Neutrophil (primary cell): ENCODE measurements around the gene SMNDC1.
A peak's percentile ranks its signal among the peaks of the same experiment; 100 is the strongest.
"Not testable (repeated sequence)": the region's sequence is repeated elsewhere in the genome, so short reads cannot be mapped to it uniquely, and the experiment has no call there.

Experiments
- H3K27ac ChIP-seq: fragments of 200-600 bp; sonication (generic); 2 replicates; pipeline ENCODE4 v1.5.1; 2016; ENCODE audit warnings: mild to moderate bottlenecking, moderate library complexity
- H3K27me3 ChIP-seq: fragments of 200-600 bp; sonication (generic); 2 replicates; pipeline ENCODE4 v1.6.0; 2016; ENCODE audit warnings: mild to moderate bottlenecking
- H3K36me3 ChIP-seq: fragments of 200-600 bp; sonication (generic); 2 replicates; pipeline ENCODE4 v1.5.1; 2017
- H3K4me1 ChIP-seq, 2 experiments: fragments of 200-600 bp in 1 of 2; sonication (generic) in 1 of 2; 1 replicate in 1 of 2; 2 replicates in 1 of 2; pipeline versions ENCODE4 v1.5.1 to v1.6.1; 2013 to 2016; ENCODE audit warnings: low read depth in 1 of 2, low read length in 1 of 2, mild to moderate bottlenecking in 1 of 2, moderate library complexity in 1 of 2; ENCODE audit not compliant: control insufficient read depth in 1 of 2, insufficient read depth in 1 of 2
- H3K4me3 ChIP-seq, 2 experiments: fragments of 200-600 bp in 1 of 2; sonication (generic) in 1 of 2; 1 replicate in 1 of 2; 2 replicates in 1 of 2; pipeline ENCODE4 v1.5.1; 2013 to 2016; ENCODE audit warnings: low read depth in 1 of 2, low read length in 1 of 2, mild to moderate bottlenecking in 1 of 2, moderate library complexity in 1 of 2
- H3K9me3 ChIP-seq: fragments of 200-600 bp; sonication (generic); 2 replicates; pipeline ENCODE4 v1.5.1; 2016
- CTCF ChIP-seq: fragments of 200-600 bp; sonication (generic); IDR thresholded peaks from 2 replicates; pipeline ENCODE4 v1.5.1; 2016; ENCODE audit warnings: antibody characterized with exemption

SMNDC1 gene

GRCh38 chr10:110259317-110259716, 45.4 kb downstream of the SMNDC1 start:
- H3K9me3 ChIP-seq: no peaks in the 10 kb centered on the region
- no peak overlapping the region for H3K4me3 ChIP-seq
- H3K27me3 ChIP-seq: no peaks in the 10 kb centered on the region
- no peak overlapping the region for H3K27ac ChIP-seq
- no peak for TF ChIP-seq CTCF
- H3K4me1 ChIP-seq: peaks cover 0 to 3% of the 10 kb centered on the region in 2 experiments
- peaks cover 4% of the 10 kb centered on the region for H3K36me3 ChIP-seq

- no peak for TF ChIP-seq CTCF
- peaks cover 0 to 3% of the 10 kb centered on the region in 2 experiments for H3K4me1 ChIP-seq
- H3K9me3 ChIP-seq: no peaks in the 10 kb centered on the region
- no peak overlapping the region for H3K27ac ChIP-seq
- no peaks in the 10 kb centered on the region for H3K27me3 ChIP-seq
- H3K36me3 ChIP-seq: peaks cover 4% of the 10 kb centered on the region
- no peak overlapping the region for H3K4me3 ChIP-seq
These were observed 46.2 kb downstream of the SMNDC1 start for GRCh38 chr10:110258542-110258941.

DNA sequence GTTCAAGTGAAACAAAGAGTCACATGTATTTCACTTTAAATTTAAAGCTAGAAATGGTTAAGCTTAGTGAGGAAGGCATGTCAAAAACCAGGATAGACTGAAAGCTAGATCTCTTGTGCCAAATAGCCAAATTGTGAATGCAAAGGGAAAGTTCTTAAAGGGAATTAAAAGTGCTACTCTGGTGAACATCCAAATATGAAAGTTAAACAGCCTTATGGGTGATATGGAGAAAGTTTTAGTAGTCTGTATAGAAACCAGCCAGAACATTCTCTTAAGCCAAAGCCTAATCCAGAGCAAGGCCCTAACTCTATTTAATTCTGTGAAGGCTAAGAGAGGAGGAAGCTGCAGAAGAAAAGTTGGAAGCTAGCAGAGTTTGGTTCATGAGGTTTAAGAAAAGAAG, 50.3 kb downstream of the SMNDC1 start:
- Histone ChIP-seq H3K4me1 (peaks cover 0 to 3% of the 10 kb centered on the region in 2 experiments), H3K27me3 (no peaks in the 10 kb centered on the region), H3K9me3 (no peaks in the 10 kb centered on the region), H3K4me3 (no peak overlapping the region), H3K27ac (peak overlapping the region; percentile 17), H3K36me3 (no peaks in the 10 kb centered on the region)
- TF ChIP-seq CTCF: no peak

GRCh38 chr10:110252151-110252550, 52.6 kb downstream of the SMNDC1 start:
- H3K27me3 ChIP-seq: no peaks in the 10 kb centered on the region
- H3K4me3 ChIP-seq: no peak overlapping the region
- H3K9me3 ChIP-seq: no peaks in the 10 kb centered on the region
- peaks cover 0 to 3% of the 10 kb centered on the region in 2 experiments for H3K4me1 ChIP-seq
- no peaks in the 10 kb centered on the region for H3K36me3 ChIP-seq
- H3K27ac ChIP-seq: no peak overlapping the region
- no peak for TF ChIP-seq CTCF

- H3K27me3 ChIP-seq, H3K4me1 ChIP-seq, H3K27ac ChIP-seq, H3K9me3 ChIP-seq, H3K4me3 ChIP-seq, H3K36me3 ChIP-seq: not testable (repeated sequence)
These were observed 53.3 kb downstream of the SMNDC1 start for GRCh38 chr10:110251392-110251791.

- H3K4me3 ChIP-seq, H3K27ac ChIP-seq, H3K36me3 ChIP-seq, H3K9me3 ChIP-seq, H3K27me3 ChIP-seq, H3K4me1 ChIP-seq: not testable (repeated sequence)
These were observed 55.2 kb downstream of the SMNDC1 start for GRCh38 chr10:110249489-110249888.

DNA sequence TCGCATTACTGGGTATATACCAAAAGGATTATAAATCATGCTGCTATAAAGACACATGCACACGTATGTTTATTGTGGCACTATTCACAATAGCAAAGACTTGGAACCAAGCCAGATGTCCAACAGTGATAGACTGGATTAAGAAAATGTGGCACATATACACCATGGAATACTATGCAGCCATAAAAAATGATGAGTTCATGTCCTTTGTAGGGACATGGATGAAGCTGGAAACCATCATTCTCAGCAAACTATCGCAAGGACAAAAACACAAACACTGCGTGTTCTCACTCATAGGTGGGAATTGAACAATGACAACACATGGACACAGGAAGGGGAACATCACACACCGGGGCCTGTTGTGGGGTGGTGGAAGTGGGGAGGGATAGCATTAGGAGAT, 56.9 kb downstream of the SMNDC1 start:
- not testable (repeated sequence) for H3K27ac ChIP-seq, H3K4me1 ChIP-seq, H3K36me3 ChIP-seq, H3K9me3 ChIP-seq, H3K27me3 ChIP-seq, H3K4me3 ChIP-seq
